Effector memory CD8-positive, alpha-beta T cell (primary cell): ENCODE measurements around the gene MANBA.

ENCODE experiments used
- ATAC-seq: fragments of 150-1000 bp; cut with Tn5 transposase; replicated peaks from 2 replicates; pipeline ENCODE4 v1.10.0; 2021; ENCODE audit warnings: mild to moderate bottlenecking, moderate library complexity
- DNase-seq, 3 experiments: peaks; one replicate each; pipeline ENCODE4 v3.0.0; 2021
- H3K27ac Mint-ChIP-seq, 2 donors: one replicate each; pipeline ENCODE4 v1.8.0; 2022; ENCODE audit warnings: mild to moderate bottlenecking in 2 of 2, mixed read lengths in 2 of 2, moderate library complexity in 2 of 2
- H3K27me3 Mint-ChIP-seq, 2 donors: one replicate each; pipeline ENCODE4 v1.8.0; 2022; ENCODE audit warnings: mixed read lengths in 2 of 2
- H3K36me3 Mint-ChIP-seq: one replicate; pipeline ENCODE4 v1.8.0; 2022; ENCODE audit warnings: mild to moderate bottlenecking, moderate library complexity, mixed read lengths; ENCODE audit not compliant: insufficient read depth
- H3K4me1 Mint-ChIP-seq, 2 donors: one replicate each; pipeline ENCODE4 v1.8.0; 2022; ENCODE audit warnings: low read depth in 2 of 2, mixed read lengths in 2 of 2
- H3K4me3 Mint-ChIP-seq, 2 donors: one replicate each; pipeline ENCODE4 v1.8.0; 2022; ENCODE audit warnings: mild to moderate bottlenecking in 2 of 2, mixed read lengths in 2 of 2, moderate library complexity in 2 of 2
- H3K9me3 Mint-ChIP-seq, 2 donors: one replicate each; pipeline ENCODE4 v1.8.0; 2022; ENCODE audit warnings: mixed read lengths in 2 of 2

MANBA gene

DNA sequence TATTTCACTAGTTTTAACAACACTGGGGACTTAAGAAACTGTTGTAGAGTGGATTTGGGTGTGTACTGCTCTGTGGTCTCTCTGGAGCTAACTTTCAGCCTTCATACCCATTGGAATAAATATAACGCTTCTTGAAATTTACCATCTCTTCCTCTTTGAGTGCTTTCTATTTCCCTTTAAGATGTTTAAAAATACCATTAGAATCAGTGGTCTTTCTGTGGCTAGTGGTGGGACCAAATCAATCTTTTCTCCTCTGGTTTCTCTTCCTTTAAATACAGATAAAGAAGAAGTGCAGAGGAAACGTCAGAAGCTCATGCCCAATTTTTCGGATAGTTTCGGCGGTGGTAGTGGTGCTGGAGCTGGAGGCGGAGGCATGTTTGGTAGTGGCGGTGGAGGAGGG lies 167.6 kb downstream of the MANBA start:
- peak overlapping the region; percentile 26 to 52 for H3K27ac Mint-ChIP-seq
- H3K4me3 Mint-ChIP-seq = no peak overlapping the region
- H3K36me3 Mint-ChIP-seq = peaks cover 41% of the 10 kb centered on the region
- peaks cover 38 to 52% of the 10 kb centered on the region in 2 donors for H3K4me1 Mint-ChIP-seq
- H3K9me3 Mint-ChIP-seq = no peaks in the 10 kb centered on the region
- DNase-seq (no peak), ATAC-seq (no peak)
- no peaks in the 10 kb centered on the region for H3K27me3 Mint-ChIP-seq

DNA sequence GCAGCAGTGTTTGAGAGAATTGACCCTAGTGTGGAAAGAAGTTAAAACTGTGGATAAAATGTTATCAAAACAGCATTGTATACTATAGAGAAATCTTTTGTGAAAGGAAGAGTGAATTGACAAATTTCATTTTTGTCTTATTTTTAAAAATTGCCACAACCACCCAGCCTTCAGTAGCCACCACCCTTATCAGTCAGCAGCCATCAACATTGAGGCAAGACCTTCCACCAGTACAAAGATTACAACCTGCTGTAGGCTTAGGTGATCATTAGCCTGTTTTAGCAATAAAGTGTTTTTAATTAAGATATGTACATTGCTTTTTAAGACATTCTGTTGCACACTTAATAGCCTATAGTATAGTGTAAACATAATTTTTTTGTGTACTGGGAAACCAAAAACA lies 168.5 kb downstream of the MANBA start:
- Mint-ChIP-seq H3K36me3 (peaks cover 40% of the 10 kb centered on the region), H3K27ac (peak overlapping the region in 1 of 2 donors; percentile 26), H3K4me3 (no peak overlapping the region), H3K4me1 (peaks cover 34 to 52% of the 10 kb centered on the region in 2 donors), H3K9me3 (no peaks in the 10 kb centered on the region), H3K27me3 (no peaks in the 10 kb centered on the region)
- ATAC-seq = no peak
- DNase-seq = no peak

DNA sequence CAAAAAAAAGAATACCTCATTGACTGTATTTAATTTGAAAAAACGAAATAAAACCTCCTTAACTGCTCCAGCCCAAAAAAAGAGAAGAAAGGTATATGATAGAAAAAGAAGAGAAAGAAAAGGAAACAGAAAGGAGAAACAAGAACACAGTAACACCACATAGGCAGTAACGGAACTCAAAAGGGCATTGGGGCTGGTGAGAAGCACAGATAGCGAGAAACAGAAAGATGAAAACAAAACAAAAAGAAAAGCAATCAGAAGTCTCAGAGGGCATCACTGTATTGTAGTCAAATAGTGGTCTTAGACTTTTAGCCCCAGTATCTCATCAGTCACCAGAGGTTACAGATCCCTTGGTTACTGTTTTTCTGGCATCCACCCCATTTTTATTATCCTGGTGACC lies 171.0 kb downstream of the MANBA start:
- ATAC-seq (peak; percentile 36), DNase-seq (no peak)
- H3K27me3 Mint-ChIP-seq = no peaks in the 10 kb centered on the region
- peak overlapping the region; percentile 65 for H3K27ac Mint-ChIP-seq
- no peaks in the 10 kb centered on the region for H3K9me3 Mint-ChIP-seq
- peak overlapping the region; percentile 4 to 12 for H3K4me3 Mint-ChIP-seq
- H3K36me3 Mint-ChIP-seq = peaks cover 19% of the 10 kb centered on the region
- H3K4me1 Mint-ChIP-seq = peaks cover 45 to 73% of the 10 kb centered on the region in 2 donors

DNA sequence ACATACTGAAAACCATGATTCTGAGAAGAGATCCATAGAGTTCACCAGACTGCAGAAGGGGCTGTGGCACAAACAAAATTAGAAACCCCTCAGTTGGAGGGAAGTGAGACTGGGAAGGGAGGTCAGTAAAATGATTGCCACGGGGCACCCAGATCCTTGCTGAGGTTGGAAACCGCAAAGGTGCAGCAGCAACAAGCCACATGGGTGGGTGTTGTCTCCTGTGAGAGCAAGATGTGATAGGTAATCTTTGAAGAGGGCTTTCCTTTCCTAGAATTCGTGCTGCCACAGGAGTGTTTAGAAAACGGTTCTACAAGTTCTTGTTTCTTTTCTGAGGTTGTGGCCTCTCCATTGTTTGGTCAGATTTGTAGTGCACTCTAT lies 174.1 kb downstream of the MANBA start:
- DNase-seq (no peak), ATAC-seq (peak; percentile 78)
- H3K9me3 Mint-ChIP-seq = no peaks in the 10 kb centered on the region
- H3K4me1 Mint-ChIP-seq = peaks cover 32 to 53% of the 10 kb centered on the region in 2 donors
- peak overlapping the region; percentile 9 to 15 for H3K4me3 Mint-ChIP-seq
- peaks cover 36% of the 10 kb centered on the region for H3K36me3 Mint-ChIP-seq
- peak overlapping the region; percentile 20 to 56 for H3K27ac Mint-ChIP-seq
- H3K27me3 Mint-ChIP-seq = no peaks in the 10 kb centered on the region

DNA sequence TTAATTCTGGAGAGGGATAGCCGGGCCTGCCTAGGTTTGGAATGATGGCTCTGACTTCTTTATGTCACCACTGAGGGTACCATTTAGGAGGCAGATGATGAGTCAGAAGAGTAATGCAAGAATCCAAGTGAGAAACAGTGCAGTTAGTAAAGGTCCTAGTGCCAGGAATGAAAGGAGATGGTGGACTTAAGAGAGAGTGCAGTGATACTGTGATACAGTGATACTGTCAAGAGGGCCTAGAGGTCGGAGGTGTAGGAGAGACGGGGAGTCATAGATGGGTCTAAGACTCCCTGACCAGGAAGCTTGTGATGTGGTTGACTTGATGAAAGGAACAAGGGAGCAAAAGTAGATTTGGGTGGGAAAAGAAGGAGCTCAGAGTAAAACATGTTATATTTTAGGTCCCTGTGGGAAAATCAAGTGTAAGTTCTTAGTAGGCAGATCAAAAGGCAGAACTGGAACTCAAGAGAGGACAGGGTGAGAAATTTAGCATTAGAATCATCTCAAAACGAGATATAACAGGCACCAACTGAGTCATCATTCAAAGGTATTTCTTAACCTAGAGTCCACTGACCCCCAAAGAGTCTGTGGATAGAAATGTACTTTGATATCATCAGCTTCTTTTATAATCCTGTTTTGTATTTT lies 174.6 kb downstream of the MANBA start:
- H3K27ac Mint-ChIP-seq = peak overlapping the region; percentile 20 to 56
- H3K36me3 Mint-ChIP-seq = peaks cover 39% of the 10 kb centered on the region
- ATAC-seq (peak; percentile 39), DNase-seq (no peak)
- H3K4me3 Mint-ChIP-seq = peak overlapping the region; percentile 9 to 15
- peaks cover 31 to 50% of the 10 kb centered on the region in 2 donors for H3K4me1 Mint-ChIP-seq
- no peaks in the 10 kb centered on the region for H3K9me3 Mint-ChIP-seq
- H3K27me3 Mint-ChIP-seq = no peaks in the 10 kb centered on the region

DNA sequence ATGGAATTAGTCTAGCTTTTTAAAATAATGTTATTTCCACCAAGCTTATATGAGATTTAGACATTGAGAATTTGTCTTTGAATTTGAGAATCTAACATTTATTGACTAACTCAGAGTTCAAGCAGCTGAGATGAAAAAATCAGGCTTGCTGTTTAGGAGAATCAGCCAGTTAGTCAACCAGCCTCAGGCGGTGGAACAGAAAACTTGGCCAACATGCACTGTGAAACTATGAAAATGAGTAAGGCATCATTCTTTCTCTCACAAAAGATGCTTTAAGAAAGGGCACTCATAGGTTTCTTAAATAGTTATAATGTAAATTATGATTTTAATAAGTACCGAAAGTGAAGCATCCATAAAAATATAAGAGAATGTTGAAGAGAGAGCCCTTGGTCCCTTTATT lies 175.4 kb downstream of the MANBA start:
- H3K36me3 Mint-ChIP-seq = peaks cover 44% of the 10 kb centered on the region
- ATAC-seq = no peak
- H3K4me1 Mint-ChIP-seq = peaks cover 23 to 50% of the 10 kb centered on the region in 2 donors
- peak overlapping the region in 1 of 2 donors; percentile 9 for H3K4me3 Mint-ChIP-seq
- H3K9me3 Mint-ChIP-seq = no peaks in the 10 kb centered on the region
- H3K27ac Mint-ChIP-seq = peak overlapping the region in 1 of 2 donors; percentile 56
- DNase-seq = no peak
- H3K27me3 Mint-ChIP-seq = no peaks in the 10 kb centered on the region

DNA sequence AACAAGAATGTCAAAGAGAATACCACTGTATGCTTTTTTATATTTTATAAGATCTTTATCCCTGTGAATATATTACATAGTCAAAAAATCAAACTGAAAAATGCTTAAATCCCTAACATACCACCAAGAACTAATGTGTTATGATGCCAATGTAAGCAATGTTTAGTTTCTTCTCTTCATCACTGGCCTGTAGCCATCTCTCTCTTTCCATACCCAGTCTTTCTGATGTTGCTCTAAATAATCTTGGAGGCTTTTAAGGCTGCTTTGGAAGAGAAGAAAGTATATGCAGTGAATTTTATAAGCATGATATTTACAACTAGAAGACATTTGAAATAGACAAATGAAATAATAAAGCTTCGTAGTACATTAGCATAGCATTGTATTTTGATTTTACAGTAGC lies 176.7 kb downstream of the MANBA start:
- no peak for ATAC-seq
- peaks cover 39% of the 10 kb centered on the region for H3K36me3 Mint-ChIP-seq

More for the DNA sequence above, 176.7 kb downstream of the MANBA start:
- no peak for DNase-seq
- peaks cover 19 to 38% of the 10 kb centered on the region in 2 donors for H3K4me1 Mint-ChIP-seq
- no peaks in the 10 kb centered on the region for H3K9me3 Mint-ChIP-seq
- H3K4me3 Mint-ChIP-seq = no peak overlapping the region
- H3K27ac Mint-ChIP-seq = peak overlapping the region; percentile 4 to 10
- H3K27me3 Mint-ChIP-seq = no peaks in the 10 kb centered on the region
